NCI-H774 (cell line): ENCODE results near the gene RALB.

ENCODE experiments used
- DNase-seq: peaks from one replicate; lab custom pipeline; 2025; lab: John Stamatoyannopoulos, UW

RALB gene

DNA sequence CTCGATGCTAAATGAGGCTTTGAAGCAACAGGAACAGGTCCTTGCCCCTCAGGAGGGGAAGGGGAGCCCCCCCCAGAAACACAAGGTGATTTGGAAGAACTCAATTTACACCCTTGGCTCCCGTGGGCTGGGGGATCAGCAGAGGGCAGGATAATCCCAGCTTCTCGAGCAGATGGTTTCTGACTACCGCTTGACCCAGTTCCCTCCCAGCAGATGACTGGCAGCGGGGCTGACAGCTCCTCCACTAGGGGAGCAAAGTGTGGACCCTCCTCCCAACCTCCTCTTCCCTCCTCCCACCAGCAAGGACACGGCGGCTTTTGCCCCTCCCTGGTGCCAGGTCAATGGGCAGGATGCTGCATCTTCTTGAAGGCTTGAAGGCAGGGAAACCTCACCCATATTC lies 89.8 kb downstream of the RALB start:
- no peak for DNase-seq

DNA sequence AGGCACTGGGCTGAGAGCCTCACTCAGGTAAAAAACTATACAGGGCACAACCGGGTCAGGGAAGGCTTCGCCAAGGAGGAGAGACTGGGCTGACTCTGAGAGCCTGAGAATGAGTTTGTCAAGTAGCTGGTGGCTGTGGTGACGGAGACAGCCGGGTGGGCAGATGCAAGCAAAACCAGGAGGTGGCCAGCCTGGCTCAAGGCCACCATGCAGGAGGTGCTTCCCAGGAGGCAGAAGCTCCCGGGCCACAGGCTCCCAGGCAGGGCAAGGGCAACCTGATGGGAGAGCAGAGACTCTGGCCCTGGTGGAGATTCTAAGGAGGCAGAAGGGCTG lies 90.4 kb downstream of the RALB start:
- DNase-seq = no peak

DNA sequence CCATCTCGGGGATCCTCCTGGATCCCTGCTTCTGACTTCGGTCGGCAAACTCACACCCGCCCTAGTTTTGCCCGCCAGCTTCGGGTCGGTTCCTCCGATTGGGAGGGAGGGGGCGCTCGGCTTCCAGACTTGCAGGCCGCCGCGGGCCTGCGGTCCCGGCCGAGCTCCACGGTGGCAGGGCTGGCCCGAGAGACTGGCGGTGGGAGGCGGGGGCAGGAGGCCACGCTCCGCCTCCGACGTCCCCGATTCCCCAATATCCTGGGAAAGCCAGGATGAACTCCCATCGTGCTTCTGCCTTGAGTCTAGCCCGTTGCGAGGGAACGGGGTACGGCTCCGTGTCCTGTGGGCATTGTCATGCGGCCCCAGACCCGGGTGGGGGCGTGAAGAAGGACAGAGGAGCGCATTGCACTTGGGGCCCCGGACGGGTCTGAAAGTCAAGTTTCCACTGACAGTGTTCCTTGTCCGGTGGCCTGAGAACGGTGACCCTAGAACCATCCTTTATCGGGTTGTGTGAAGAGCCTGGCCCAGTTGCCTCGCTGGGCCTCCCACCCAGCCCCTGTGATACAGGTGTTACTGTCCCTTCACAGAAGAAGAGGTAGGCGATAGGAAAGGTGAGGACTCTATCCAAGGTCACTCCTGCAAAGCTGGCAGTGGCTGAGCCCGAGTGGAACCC lies 90.9 kb downstream of the RALB start:
- DNase-seq = peak; percentile 82
